Left hindlimb (tissue), 1 donor: ENCODE results near the gene FERD3L.
A peak's percentile ranks its signal among the peaks of the same experiment; 100 is the strongest.

Source experiments
- DNase-seq: peaks from one replicate; pipeline ENCODE4 v3.0.0-alpha.2; 2018

FERD3L gene

GRCh38 chr7:19116121-19117090 is 28.8 kb downstream of the FERD3L start:
- DNase-seq = peak; percentile 65

- DNase-seq = no peak
Measured at GRCh38 chr7:19114551-19114855, 30.7 kb downstream of the FERD3L start.

DNA sequence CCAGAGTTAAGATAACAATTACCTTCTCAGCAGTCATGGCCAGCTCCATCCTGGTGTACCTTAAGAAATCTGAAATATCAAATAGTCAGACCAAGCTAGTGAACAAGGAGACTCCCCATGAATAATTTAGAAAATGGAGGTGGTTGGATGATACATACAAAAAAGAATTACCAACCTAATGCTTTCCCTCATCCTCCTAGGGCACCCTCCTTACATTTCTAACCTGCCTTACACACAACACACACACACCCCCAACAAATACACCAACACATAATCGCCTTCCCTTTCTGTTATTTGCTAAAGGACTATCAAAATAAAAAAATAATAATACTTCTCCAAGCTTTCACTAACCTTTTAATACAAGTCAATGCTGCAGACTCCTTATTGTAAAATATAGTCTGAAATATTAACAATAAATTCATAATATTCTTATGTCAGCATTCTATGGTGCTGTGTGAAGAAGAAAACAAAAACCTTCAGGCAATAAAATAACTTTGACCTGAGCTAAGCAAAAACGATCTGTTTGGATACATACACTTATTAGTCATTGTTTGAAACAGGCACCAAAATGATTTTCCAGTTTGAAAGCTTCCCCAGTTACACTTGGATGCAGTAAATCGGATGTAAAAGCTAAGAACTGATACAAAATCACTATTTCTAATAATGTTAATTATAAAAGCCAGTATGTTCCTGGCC is 31.2 kb downstream of the FERD3L start:
- no peak for DNase-seq

- no peak for DNase-seq
Measured at GRCh38 chr7:19113002-19113350, 32.2 kb downstream of the FERD3L start.

DNA sequence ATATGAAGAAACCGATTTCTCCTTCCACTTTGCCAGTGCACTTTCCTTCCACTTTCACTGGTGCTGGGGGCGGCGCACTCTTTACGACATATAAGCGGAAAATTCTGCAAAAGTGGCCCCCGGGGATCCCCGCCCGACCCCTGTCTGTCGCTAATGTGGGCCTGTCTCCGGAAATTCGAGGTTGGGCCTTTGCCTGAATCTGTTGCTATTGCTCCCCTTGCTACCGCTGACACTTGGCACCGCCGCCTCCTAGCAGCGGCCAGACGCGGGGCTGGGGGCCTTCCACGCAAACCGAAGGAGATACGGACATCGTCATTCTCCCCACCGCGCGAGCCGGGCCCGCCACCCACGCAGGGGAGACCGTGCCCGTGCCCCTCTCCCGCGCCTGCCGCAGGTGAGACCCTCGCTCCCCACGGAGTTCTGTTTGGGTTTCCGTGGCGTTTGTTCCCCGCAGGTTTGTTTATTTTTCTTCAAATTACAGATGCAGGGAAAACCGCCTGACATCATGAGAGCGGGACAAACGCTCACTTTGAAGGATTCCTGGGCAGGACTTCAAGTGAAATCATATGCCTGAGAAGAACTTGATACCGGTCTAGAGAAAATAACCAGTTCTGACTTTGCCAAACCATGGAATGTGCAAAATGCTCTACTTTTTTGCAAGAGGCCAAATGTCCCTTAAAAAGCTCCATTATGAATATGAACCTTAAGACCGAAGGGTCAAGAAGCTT is 32.8 kb downstream of the FERD3L start:
- DNase-seq = peak; percentile 71

DNA sequence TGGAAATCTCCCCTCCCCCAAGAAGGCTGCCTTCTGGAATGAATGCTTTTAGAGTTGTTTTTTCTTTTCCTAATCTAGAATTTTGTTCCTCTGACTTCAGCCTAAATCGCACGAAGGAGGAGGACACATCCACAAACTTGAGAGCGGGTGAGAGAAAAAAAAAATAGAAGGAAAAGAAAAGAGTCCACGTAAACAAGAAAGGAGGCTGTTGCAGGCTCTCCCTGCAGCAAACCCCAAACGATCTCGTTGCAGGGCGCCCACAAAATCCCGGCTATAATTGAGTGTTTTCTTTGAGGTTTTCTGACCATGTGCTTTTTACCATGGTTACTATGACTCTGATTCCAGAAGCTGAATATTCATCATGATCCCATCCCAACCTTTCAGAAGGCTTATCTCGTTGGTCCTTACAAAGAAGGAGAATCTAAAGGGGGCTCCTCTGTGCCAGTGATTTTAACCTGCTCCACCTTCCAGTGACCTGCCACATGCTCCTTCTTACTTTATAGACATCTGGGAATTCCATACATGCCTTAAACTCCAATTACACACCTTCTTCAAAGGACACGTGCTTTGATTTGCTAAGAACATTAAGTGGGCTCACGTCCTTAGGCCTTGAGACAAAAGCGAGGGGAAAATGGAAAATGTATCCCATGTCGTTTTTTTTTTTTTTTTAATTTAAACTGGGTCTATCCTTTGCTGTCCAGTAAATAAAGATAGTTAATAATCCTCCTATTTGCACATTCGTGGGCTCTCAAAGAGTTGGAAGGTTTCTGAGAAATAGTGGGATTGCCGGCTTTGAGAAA is 33.5 kb downstream of the FERD3L start:
- DNase-seq = peak; percentile 60

GRCh38 chr7:19110776-19111175 is 34.4 kb downstream of the FERD3L start:
- no peak for DNase-seq

DNA sequence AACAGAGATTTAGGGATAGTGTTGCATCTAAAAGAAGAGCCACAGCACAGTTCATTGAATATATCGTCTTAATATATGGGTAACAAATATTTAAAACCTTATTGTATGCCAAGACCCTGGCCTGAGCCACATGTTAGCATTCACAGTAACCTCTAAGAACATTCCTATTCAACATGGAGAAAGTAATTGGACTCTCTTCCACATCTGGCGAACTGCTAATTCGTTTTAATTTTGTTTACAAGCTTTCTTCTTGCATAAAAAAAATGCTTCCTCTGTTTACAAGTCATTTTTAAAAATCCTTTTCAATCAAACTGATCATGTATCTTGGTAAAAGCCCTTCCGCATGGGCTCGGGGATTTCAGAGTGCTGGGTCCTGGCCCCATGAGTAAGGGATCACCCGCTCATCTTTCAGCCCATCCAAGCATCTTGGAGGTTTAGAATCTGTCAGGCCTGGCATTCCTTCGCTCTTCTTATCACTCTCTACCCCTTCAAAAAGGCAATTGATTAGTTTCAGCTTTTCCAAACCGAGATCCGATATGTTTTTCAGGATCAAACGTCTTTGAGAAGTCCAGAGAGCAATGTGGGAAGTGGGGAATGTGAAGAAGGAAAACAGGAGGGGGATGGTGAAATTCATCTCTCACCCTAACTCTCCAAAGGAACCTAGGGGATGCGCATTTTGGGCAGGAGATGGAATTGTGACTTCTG is 35.0 kb downstream of the FERD3L start:
- no peak for DNase-seq

DNA sequence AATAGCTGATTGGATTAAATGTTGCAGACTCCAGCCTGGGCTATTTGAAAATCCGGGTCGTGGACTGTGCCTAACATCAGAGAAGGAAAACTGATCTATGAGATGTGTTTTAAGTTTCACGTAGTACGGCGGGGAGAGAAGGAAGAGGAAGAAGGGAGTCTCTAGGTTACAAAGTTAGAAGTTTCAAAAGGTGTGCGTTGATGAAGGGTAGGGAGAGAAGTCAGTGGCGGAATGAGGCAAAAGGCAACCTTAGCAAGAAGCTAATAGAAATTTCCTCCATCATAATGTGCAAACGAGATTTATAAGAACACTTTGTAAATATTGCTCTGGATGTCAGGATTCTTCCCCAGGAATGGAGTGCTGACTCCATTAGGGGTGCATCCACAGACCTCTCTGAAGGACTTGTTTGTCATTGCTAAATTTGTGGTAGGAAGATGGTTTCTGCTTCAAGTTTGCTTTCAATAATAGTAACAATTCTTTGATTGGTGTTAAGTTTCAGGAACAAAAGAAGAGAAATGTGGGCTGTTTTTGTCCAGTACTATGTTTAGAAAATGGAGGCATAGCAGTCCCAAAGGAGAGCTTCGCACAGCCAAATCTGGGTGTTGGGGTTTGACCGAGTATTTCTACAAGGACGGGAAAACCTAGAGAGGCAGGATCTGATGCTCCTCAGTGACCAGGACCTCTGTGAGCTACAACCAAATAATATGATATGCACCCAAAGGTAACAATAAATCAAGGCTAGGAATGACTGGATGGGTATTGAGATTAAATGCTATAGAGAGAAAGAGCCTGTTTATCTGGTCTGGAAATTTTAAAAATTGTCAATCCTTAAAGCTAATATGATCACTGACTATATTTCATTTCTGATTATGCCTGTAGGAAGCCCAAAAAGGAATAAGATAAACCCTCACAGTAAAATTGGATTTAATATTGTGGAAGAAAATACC is 35.9 kb downstream of the FERD3L start:
- DNase-seq = no peak

GRCh38 chr7:19107356-19108146 is 37.7 kb downstream of the FERD3L start:
- DNase-seq = peak; percentile 74

DNA sequence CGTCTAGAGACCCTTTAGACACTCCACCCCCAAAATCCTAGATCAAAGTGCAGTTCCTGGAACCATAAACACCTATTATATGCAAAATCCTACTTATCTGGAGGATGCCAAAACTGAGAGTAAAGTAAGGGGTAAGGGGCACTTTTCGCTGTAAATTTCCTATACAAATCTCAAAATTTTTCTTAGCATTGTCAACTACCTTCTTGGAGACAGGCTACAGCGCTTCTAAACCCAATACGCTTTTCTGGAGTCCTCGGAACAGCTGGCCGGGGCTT is 38.2 kb downstream of the FERD3L start:
- DNase-seq = no peak

DNA sequence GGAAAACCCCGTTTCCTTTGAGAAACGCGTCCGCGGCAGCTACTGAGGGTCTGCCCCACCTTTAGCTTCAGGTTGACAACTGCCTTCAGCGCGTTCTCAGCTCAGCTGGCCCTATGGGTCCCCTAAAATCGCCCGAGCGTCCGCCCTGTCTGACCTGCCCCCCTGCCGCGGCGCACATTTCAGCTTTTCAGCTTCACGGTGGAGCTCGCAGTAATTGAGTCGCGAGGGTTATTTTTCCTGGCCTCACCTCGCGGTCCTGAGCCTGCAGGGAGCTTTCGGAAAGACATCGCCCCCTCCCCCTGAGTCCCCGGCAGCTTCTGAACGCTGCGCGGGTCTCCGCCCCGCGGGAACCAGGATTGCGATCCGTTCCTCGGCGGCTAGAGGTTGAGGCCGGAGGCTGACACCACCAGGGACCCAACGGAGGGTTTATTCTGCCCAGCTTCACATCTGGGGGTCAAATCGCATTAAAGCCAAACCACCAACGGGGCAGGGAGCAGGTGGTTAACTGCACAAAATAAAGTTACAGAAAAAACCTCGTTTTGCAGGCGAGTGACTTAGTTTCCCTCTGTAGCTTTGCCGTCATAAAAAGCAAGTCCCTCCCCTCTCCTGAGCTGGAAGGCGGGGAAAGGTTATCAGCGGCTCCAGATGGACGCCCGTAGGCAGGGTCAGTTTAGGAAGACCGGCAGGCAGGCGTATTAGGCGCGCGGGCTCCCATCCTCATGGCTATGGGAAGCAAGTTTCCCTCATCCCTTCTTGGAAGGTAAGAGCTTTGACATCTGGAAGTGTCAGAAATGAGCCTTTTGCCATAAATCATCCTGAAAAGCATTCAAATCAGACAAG is 38.8 kb downstream of the FERD3L start:
- peak; percentile 52 for DNase-seq

- no peak for DNase-seq
Measured at GRCh38 chr7:19105546-19105945, 39.7 kb downstream of the FERD3L start.

GRCh38 chr7:19104811-19105210 is 40.4 kb downstream of the FERD3L start:
- no peak for DNase-seq

- no peak for DNase-seq
Measured at GRCh38 chr7:19102884-19103283, 42.3 kb downstream of the FERD3L start.

- no peak for DNase-seq
Measured at GRCh38 chr7:19101909-19102308, 43.3 kb downstream of the FERD3L start.

DNA sequence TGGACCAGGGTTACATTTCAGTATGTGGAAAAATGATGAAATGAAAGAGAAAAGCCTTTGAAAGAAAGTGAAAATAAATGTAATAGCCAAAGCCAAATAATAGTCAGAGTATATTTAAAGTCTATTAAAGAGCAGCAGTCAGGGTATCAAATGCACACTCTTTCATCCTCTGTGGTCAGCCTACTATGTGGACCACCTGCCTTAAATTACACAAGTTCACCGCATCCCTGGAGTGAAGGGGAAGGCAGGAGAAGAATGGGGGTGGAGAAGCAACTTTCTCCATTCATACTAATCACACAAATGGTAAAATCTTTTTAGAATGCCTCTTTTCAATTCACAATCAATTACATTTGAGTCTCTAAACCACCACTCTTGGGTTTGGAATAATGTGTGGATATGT is 43.7 kb downstream of the FERD3L start:
- no peak for DNase-seq

DNA sequence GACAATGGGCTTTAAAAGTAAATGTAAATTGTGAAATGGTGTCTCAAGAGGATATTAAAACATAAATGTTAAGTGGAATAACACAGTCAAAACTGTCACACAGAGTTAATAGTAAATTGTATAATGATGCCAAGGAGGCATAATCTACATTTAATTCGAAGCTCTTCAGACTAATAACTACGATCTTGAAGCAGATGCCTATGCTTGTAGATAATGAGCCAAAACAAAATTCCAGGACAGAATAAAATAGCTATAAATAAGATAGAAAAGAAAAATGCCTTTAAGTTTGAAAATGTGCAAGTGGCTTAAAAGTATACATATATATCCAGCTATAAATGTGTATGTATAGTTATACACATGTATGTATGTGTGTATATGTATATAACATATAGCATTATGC is 45.3 kb downstream of the FERD3L start:
- DNase-seq = no peak

- no peak for DNase-seq
Measured at GRCh38 chr7:19099194-19099593, 46.0 kb downstream of the FERD3L start.
